Sigmoid colon (tissue), 7 donors: ENCODE data around the gene ADO. TPM values are rescaled to one million over a fixed set of nuclear protein-coding genes. Genes with fewer than 3 reads are reported as not detected.

Source experiments
- DNase-seq: peaks from one replicate; pipeline ENCODE4 v3.0.0-alpha.2; 2019
- H3K27ac ChIP-seq, 4 donors: fragments of 200-600 bp; sonication (generic); one replicate each; pipeline ENCODE4 v1.5.1; 2016 to 2019; ENCODE audit warnings: mild to moderate bottlenecking in 1 of 4
- H3K27me3 ChIP-seq, 3 donors: fragments of 200-600 bp; sonication (generic); one replicate each; pipeline ENCODE4 v1.5.1; 2019; ENCODE audit warnings: mild to moderate bottlenecking in 1 of 3
- H3K36me3 ChIP-seq, 4 donors: fragments of 200-600 bp; sonication (generic); one replicate each; pipeline ENCODE4 v1.5.1; 2016 to 2019
- H3K4me1 ChIP-seq, 4 donors: fragments of 200-600 bp; sonication (generic); one replicate each; pipeline ENCODE4 v1.5.1; 2017 to 2019
- H3K4me3 ChIP-seq, 4 donors: fragments of 200-600 bp; sonication (generic); one replicate each; pipeline ENCODE4 v1.5.1; 2017 to 2019; ENCODE audit warnings: mild to moderate bottlenecking in 2 of 4, moderate library complexity in 1 of 4
- H3K9me3 ChIP-seq, 4 donors: fragments of 200-600 bp in 3 of 4; sonication (generic) in 3 of 4; one replicate each; pipeline versions ENCODE4 v1.5.1 to v1.6.1; 2013 to 2019
- EP300 ChIP-seq, 4 donors: sonication (generic); formaldehyde crosslinking; IDR thresholded peaks; one replicate each; pipeline ENCODE4 v1.6.1; 2017; ENCODE audit warnings: antibody characterized with exemption in 4 of 4
- POLR2A ChIP-seq, 2 donors: fragments of 450-650 bp; IDR thresholded peaks; one replicate each; pipeline ENCODE4 v1.6.1; 2016; ENCODE audit warnings: antibody characterized with exemption in 2 of 2, mild to moderate bottlenecking in 2 of 2, moderate library complexity in 2 of 2
- POLR2AphosphoS5 ChIP-seq, 4 donors: sonication (generic); formaldehyde crosslinking; IDR thresholded peaks; one replicate each; pipeline ENCODE4 v1.6.1; 2017; ENCODE audit warnings: antibody characterized with exemption in 4 of 4
- WGBS, 2 donors: extraction: QIAGEN DNeasy Blood & Tissue Kit; methylation state at CpG; one replicate each; pipeline ENCODE4 v1.1.7; 2013; 5-methylcytosine and 5-hydroxymethylcytosine counted together
- intact Hi-C: fragments of 100-400 bp; cut with DNase I; formaldehyde crosslinking; loops from one replicate; pipeline ENCODE4 v1.15.1; 2023
- polyA plus RNA-seq, 3 donors: library from polyadenylated mRNA; stranded (reverse); fragments of 200-250 nt; gene quantifications; one replicate each; pipeline ENCODE4 v1.2.3, GENCODE V29; 2013
- total RNA-seq, 4 donors: library from RNA; depleted of rRNA; stranded (reverse); fragments of >200 nt; gene quantifications; one replicate each; pipeline ENCODE4 v1.1.0, GENCODE V29; 2016
- TF ChIP-seq, protein P1 (sequence below), 4 experiments: fragments of 450-650 bp in 3 of 4; fragments of 200-600 bp in 1 of 4; IDR thresholded peaks; one replicate each; pipeline ENCODE4 v1.5.1; 2016 to 2019; ENCODE audit warnings: antibody characterized with exemption in 4 of 4, mild to moderate bottlenecking in 3 of 4, moderate library complexity in 2 of 4
- donor health status: healthy with polysubstance abuse.
- donor health status: Bipolar disorder and iron deficiency.
- donor health status: healthy.

ADO gene
- total and polyA plus RNA-seq, 7 donors: 5.4 to 18.9 (median 13.0) TPM

DNA sequence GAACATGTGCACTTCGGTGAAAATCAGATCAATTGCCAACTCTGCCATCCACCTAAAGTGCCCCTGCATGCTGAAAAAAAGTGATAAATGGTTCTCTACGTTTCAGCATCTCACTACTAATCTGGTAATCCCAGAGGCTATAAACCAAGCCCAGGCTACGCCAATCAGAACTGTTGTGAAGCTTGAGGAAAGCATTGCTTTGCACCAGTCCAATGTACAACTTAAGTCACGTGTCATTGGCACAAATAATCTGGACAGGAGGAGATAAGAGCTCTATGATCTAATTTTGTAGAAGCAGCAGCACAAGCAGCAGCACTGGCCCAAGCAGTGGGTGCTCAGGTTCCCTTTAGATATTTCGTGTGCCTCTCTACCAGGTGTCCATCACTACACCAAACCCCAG, 16.1 kb downstream of the ADO start:
- no peak overlapping the region for H3K27ac ChIP-seq
- DNase-seq: no peak
- H3K9me3 ChIP-seq: no peaks in the 10 kb centered on the region
- TF ChIP-seq, protein P1, sequence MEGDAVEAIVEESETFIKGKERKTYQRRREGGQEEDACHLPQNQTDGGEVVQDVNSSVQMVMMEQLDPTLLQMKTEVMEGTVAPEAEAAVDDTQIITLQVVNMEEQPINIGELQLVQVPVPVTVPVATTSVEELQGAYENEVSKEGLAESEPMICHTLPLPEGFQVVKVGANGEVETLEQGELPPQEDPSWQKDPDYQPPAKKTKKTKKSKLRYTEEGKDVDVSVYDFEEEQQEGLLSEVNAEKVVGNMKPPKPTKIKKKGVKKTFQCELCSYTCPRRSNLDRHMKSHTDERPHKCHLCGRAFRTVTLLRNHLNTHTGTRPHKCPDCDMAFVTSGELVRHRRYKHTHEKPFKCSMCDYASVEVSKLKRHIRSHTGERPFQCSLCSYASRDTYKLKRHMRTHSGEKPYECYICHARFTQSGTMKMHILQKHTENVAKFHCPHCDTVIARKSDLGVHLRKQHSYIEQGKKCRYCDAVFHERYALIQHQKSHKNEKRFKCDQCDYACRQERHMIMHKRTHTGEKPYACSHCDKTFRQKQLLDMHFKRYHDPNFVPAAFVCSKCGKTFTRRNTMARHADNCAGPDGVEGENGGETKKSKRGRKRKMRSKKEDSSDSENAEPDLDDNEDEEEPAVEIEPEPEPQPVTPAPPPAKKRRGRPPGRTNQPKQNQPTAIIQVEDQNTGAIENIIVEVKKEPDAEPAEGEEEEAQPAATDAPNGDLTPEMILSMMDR (IDR thresholded peaks at IDR 0.05): no peak
- TF ChIP-seq POLR2A (IDR thresholded peaks at IDR 0.05) (no peak), EP300 (IDR thresholded peaks at IDR 0.05) (no peak), POLR2AphosphoS5 (IDR thresholded peaks at IDR 0.05) (no peak)
- intact Hi-C loops: no loop called here
- H3K4me1 ChIP-seq: peaks cover 0 to 27% (median 25%) of the 10 kb centered on the region in 4 donors
- H3K4me3 ChIP-seq: no peak overlapping the region
- H3K36me3 ChIP-seq: no peaks in the 10 kb centered on the region
- WGBS, 2 donors: 56 to 84% methylated on average over 5 of the region's 5 CpGs
- peaks cover 8 to 37% (median 21%) of the 10 kb centered on the region in 3 donors for H3K27me3 ChIP-seq

DNA sequence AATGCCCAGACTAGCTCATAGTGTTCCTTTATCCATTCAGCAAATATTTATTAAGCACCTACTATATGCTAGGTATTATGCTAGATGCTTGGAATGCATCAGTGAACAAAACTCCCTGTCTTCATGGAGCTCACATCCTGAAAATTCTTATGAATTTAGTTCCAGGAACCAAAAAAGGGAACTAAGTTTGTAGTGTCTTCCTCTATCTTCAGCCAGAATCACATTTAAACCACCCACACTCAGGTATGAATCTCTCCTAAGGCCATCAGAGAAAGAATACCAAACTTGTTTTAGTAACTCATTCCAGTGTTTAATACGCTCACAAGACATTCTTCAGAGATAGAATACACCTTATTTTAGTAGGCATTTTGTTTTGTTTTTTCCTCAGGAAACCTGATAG, 21.8 kb downstream of the ADO start:
- TF ChIP-seq EP300 (IDR thresholded peaks at IDR 0.05) (no peak), POLR2A (IDR thresholded peaks at IDR 0.05) (no peak)
- Histone ChIP-seq H3K36me3 (no peaks in the 10 kb centered on the region), H3K27me3 (no peaks in the 10 kb centered on the region), H3K4me3 (no peak overlapping the region), H3K27ac (no peak overlapping the region), H3K9me3 (no peaks in the 10 kb centered on the region), H3K4me1 (no peaks in the 10 kb centered on the region)
- no peak for DNase-seq
- 89 to 93% methylated on average over 1 of the region's 1 CpG for WGBS, 2 donors
- intact Hi-C loops: no loop called here

DNA sequence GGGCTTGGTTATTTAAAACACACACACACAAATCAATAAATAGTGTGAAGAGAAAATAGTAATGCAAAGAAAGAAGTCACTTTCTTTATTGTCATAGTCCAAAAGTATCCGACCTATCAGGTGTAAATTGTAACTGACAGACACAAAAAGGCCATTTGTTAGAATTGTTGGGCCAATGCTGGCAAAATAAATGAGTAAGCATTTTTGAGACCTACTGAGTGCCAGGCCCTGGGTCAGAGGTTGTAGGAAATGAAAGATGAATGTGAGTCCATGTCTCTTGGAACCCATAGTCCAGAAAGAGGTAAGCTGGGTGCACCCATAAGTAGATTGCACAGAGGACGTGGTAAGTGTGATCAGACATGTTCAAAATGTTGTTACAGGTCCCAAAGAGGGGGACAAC, 25.1 kb downstream of the ADO start:
- Histone ChIP-seq H3K27me3 (no peaks in the 10 kb centered on the region), H3K9me3 (no peaks in the 10 kb centered on the region), H3K27ac (no peak overlapping the region), H3K36me3 (no peaks in the 10 kb centered on the region), H3K4me1 (no peaks in the 10 kb centered on the region), H3K4me3 (no peak overlapping the region)
- TF ChIP-seq EP300 (IDR thresholded peaks at IDR 0.05) (no peak), POLR2AphosphoS5 (IDR thresholded peaks at IDR 0.05) (no peak), POLR2A (IDR thresholded peaks at IDR 0.05) (no peak)
- TF ChIP-seq, protein P1 (IDR thresholded peaks at IDR 0.05): no peak
- no peak for DNase-seq
- WGBS, 2 donors: 67 to 87% methylated on average over 2 of the region's 2 CpGs
- intact Hi-C loops: no loop called here

DNA sequence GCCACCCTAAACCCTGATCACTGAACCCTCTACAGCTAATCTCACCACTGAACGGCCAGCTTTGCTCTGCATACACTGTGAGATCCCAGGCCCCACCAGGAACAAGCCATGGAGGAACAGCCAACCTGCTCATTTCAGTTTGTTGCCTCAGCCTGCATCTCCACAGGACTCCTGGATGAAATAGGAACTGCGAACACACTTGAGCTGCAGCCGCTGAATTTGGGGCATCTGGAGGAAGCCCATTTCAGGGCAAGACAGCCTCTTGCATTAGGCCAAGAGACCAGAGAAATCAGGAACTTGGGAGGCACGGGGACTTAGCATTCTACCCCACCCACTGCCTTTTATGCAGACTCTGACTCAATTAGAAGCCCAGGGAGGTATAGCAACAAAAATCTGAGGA, 26.2 kb downstream of the ADO start:
- H3K9me3 ChIP-seq: no peaks in the 10 kb centered on the region
- no peak overlapping the region for H3K4me3 ChIP-seq
- H3K36me3 ChIP-seq: no peaks in the 10 kb centered on the region
- intact Hi-C loops: no loop called here
- no peaks in the 10 kb centered on the region for H3K4me1 ChIP-seq
- DNase-seq: no peak
- no peaks in the 10 kb centered on the region for H3K27me3 ChIP-seq
- 62 to 74% methylated on average over 4 of the region's 4 CpGs for WGBS, 2 donors
- no peak overlapping the region for H3K27ac ChIP-seq
- TF ChIP-seq POLR2AphosphoS5 (IDR thresholded peaks at IDR 0.05) (no peak), EP300 (IDR thresholded peaks at IDR 0.05) (no peak), POLR2A (IDR thresholded peaks at IDR 0.05) (no peak)
- TF ChIP-seq, protein P1 (IDR thresholded peaks at IDR 0.05): no peak

DNA sequence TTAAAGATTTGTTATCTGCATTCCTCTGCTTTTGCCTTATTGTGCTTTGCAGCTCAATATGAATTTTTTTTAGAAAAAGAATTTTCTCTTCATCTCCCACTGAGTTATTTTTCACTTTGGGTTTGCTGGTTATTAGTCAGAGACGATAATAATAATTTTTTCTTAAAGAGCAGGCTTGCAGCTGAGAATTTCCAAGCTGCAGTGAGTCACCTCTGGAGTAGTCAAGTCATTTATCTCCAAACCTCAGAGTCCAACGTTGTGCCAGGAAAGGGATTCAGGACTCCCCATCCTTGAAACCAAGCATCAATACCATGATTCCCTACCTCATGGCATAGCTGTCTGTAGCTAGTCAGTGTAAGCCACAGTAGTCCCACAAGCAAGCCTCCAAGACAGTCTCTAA, 26.8 kb downstream of the ADO start:
- no peaks in the 10 kb centered on the region for H3K4me1 ChIP-seq
- intact Hi-C loops: no loop called here
- 57 to 66% methylated on average over 2 of the region's 2 CpGs for WGBS, 2 donors
- H3K9me3 ChIP-seq: no peaks in the 10 kb centered on the region
- no peaks in the 10 kb centered on the region for H3K27me3 ChIP-seq
- no peaks in the 10 kb centered on the region for H3K36me3 ChIP-seq
- TF ChIP-seq POLR2AphosphoS5 (IDR thresholded peaks at IDR 0.05) (no peak), POLR2A (IDR thresholded peaks at IDR 0.05) (no peak), EP300 (IDR thresholded peaks at IDR 0.05) (no peak)
- TF ChIP-seq, protein P1 (IDR thresholded peaks at IDR 0.05): no peak
- no peak overlapping the region for H3K27ac ChIP-seq
- no peak overlapping the region for H3K4me3 ChIP-seq
- no peak for DNase-seq
